Astrocyte (in vitro differentiated cells and primary cell): ENCODE data around the gene FBN1. TPM values are rescaled to one million over a fixed set of nuclear protein-coding genes. Genes with fewer than 3 reads are reported as not detected.

Source experiments
- DNase-seq: peaks from one replicate; pipeline ENCODE4 v3.0.0-alpha.2; 2010; ENCODE audit warnings: low read depth
- FAIRE-seq: peaks from 2 replicates; lab custom pipeline; 2011; peaks lifted over from hg19 to GRCh38; lab: Jason Lieb, UNC
- H2AFZ ChIP-seq: 2 replicates; pipeline ENCODE4 v1.6.0; 2012; ENCODE audit warnings: low read depth, low read length, inconsistent platforms
- H3K27ac ChIP-seq: 2 replicates; pipeline ENCODE4 v1.5.1; 2011; ENCODE audit warnings: low read depth, low read length, inconsistent platforms
- H3K27me3 ChIP-seq: 2 replicates; pipeline ENCODE4 v1.6.0; 2011; ENCODE audit warnings: low read length, inconsistent platforms; ENCODE audit not compliant: insufficient read depth
- H3K36me3 ChIP-seq: 2 replicates; pipeline ENCODE4 v1.5.1; 2011; ENCODE audit warnings: low read length, inconsistent platforms; ENCODE audit not compliant: insufficient read depth
- H3K4me1 ChIP-seq: 2 replicates; pipeline ENCODE4 v1.5.1; 2011; ENCODE audit warnings: low read length, inconsistent platforms; ENCODE audit not compliant: insufficient read depth
- H3K4me2 ChIP-seq: 2 replicates; pipeline ENCODE4 v1.6.0; 2012; ENCODE audit warnings: low read length, inconsistent platforms
- H3K4me3 ChIP-seq: 2 replicates; pipeline ENCODE4 v1.5.1; 2011; ENCODE audit warnings: low read depth, mild to moderate bottlenecking, low read length, inconsistent platforms; ENCODE audit not compliant: insufficient read depth
- H3K79me2 ChIP-seq: 2 replicates; pipeline ENCODE4 v1.6.0; 2012; ENCODE audit warnings: mild to moderate bottlenecking, low read length, inconsistent platforms; ENCODE audit not compliant: insufficient read depth
- H3K9ac ChIP-seq: 2 replicates; pipeline ENCODE4 v1.6.0; 2012; ENCODE audit warnings: mild to moderate bottlenecking, low read length, inconsistent platforms
- H3K9me3 ChIP-seq: 2 replicates; pipeline ENCODE4 v1.5.1; 2012; ENCODE audit warnings: low read depth, mild to moderate bottlenecking, low read length, inconsistent platforms; ENCODE audit not compliant: insufficient read depth
- H4K20me1 ChIP-seq: 2 replicates; pipeline ENCODE4 v1.6.0; 2012; ENCODE audit warnings: low read length, inconsistent platforms; ENCODE audit not compliant: insufficient read depth
- H3K27ac Mint-ChIP-seq: one replicate; pipeline ENCODE4 v1.8.0; 2021; ENCODE audit warnings: mild to moderate bottlenecking, mixed read lengths; ENCODE audit not compliant: unreplicated experiment
- H3K27me3 Mint-ChIP-seq: one replicate; pipeline ENCODE4 v1.8.0; 2021; ENCODE audit warnings: low read depth, mixed read lengths; ENCODE audit not compliant: unreplicated experiment
- H3K36me3 Mint-ChIP-seq: one replicate; pipeline ENCODE4 v1.8.0; 2021; ENCODE audit warnings: low read depth, mixed read lengths; ENCODE audit not compliant: unreplicated experiment
- H3K4me1 Mint-ChIP-seq: one replicate; pipeline ENCODE4 v1.8.0; 2021; ENCODE audit warnings: low read depth, mixed read lengths; ENCODE audit not compliant: unreplicated experiment
- H3K4me3 Mint-ChIP-seq: one replicate; pipeline ENCODE4 v1.8.0; 2021; ENCODE audit warnings: mild to moderate bottlenecking, moderate library complexity, mixed read lengths; ENCODE audit not compliant: unreplicated experiment
- H3K9me3 Mint-ChIP-seq: one replicate; pipeline ENCODE4 v1.8.0; 2021; ENCODE audit warnings: mild to moderate bottlenecking, mixed read lengths; ENCODE audit not compliant: unreplicated experiment
- CTCF ChIP-seq: IDR thresholded peaks from 2 replicates; pipeline ENCODE4 v1.5.1; 2011; ENCODE audit warnings: low read depth, mild to moderate bottlenecking, inconsistent platforms, low read length, moderate library complexity; ENCODE audit not compliant: insufficient read depth
- EZH2 ChIP-seq: IDR thresholded peaks from 2 replicates; pipeline ENCODE4 v1.6.1; 2012; ENCODE audit warnings: mild to moderate bottlenecking, low read length, inconsistent platforms; ENCODE audit not compliant: insufficient read depth
- total RNA-seq: library from RNA; stranded (reverse); gene quantifications from 2 replicates; pipeline ENCODE4 v1.2.1, GENCODE V29; 2021

FBN1 gene
- total RNA-seq, 1 donor from 2014 or later, result 210 TPM

- H3K4me1 ChIP-seq, result peaks cover 21% of the 10 kb centered on the region
- no peak overlapping the region for H3K9ac ChIP-seq
- no peak overlapping the region for H3K27ac ChIP-seq
- Mint-ChIP-seq H3K9me3 (no peaks in the 10 kb centered on the region), H3K4me1 (peaks cover 23% of the 10 kb centered on the region), H3K27ac (no peak overlapping the region), H3K36me3 (peaks cover 37% of the 10 kb centered on the region), H3K27me3 (no peaks in the 10 kb centered on the region), H3K4me3 (no peak overlapping the region)
- peaks cover 62% of the 10 kb centered on the region for H3K36me3 ChIP-seq
- FAIRE-seq (no peak), DNase-seq (no peak)
- H3K27me3 ChIP-seq, result no peaks in the 10 kb centered on the region
- H3K79me2 ChIP-seq, result no peaks in the 10 kb centered on the region
- no peak overlapping the region for H3K4me3 ChIP-seq
- peaks cover 6% of the 10 kb centered on the region for H4K20me1 ChIP-seq
- H2AFZ ChIP-seq, result no peak overlapping the region
- no peak for TF ChIP-seq EZH2
- TF ChIP-seq CTCF, result no peak
- no peak overlapping the region for H3K4me2 ChIP-seq
- no peaks in the 10 kb centered on the region for H3K9me3 ChIP-seq
Measured at GRCh38 chr15:48409623-48410022, 235.9 kb downstream of the FBN1 start.

- peaks cover 16% of the 10 kb centered on the region for H3K4me1 ChIP-seq
- no peak overlapping the region for H2AFZ ChIP-seq
- no peak overlapping the region for H3K27ac ChIP-seq
- no peaks in the 10 kb centered on the region for H3K79me2 ChIP-seq
- no peak overlapping the region for H3K9ac ChIP-seq
- peaks cover 33% of the 10 kb centered on the region for H3K36me3 Mint-ChIP-seq
- H4K20me1 ChIP-seq, result peaks cover 6% of the 10 kb centered on the region
- TF ChIP-seq CTCF (no peak), EZH2 (no peak)
- no peaks in the 10 kb centered on the region for H3K9me3 ChIP-seq
- FAIRE-seq (no peak), DNase-seq (no peak)
- no peaks in the 10 kb centered on the region for H3K9me3 Mint-ChIP-seq
- H3K4me3 Mint-ChIP-seq, result no peak overlapping the region
- H3K4me2 ChIP-seq, result no peak overlapping the region
- no peak overlapping the region for H3K4me3 ChIP-seq
- no peaks in the 10 kb centered on the region for H3K27me3 ChIP-seq
- no peak overlapping the region for H3K27ac Mint-ChIP-seq
- peaks cover 15% of the 10 kb centered on the region for H3K4me1 Mint-ChIP-seq
- H3K36me3 ChIP-seq, result peaks cover 53% of the 10 kb centered on the region
- no peaks in the 10 kb centered on the region for H3K27me3 Mint-ChIP-seq
Measured at GRCh38 chr15:48408327-48408726, 237.2 kb downstream of the FBN1 start.

GRCh38 chr15:48407646-48408045 is 237.9 kb downstream of the FBN1 start:
- H3K4me3 Mint-ChIP-seq, result no peak overlapping the region
- H3K27ac Mint-ChIP-seq, result no peak overlapping the region

More at GRCh38 chr15:48407646-48408045, 237.9 kb downstream of the FBN1 start:
- Mint-ChIP-seq H3K27me3 (no peaks in the 10 kb centered on the region), H3K9me3 (no peaks in the 10 kb centered on the region), H3K4me1 (peaks cover 13% of the 10 kb centered on the region), H3K36me3 (peaks cover 29% of the 10 kb centered on the region)
- H3K27ac ChIP-seq, result no peak overlapping the region
- H3K4me2 ChIP-seq, result no peak overlapping the region
- no peaks in the 10 kb centered on the region for H3K9me3 ChIP-seq
- DNase-seq, result no peak
- H3K36me3 ChIP-seq, result peaks cover 47% of the 10 kb centered on the region
- TF ChIP-seq EZH2 (no peak), CTCF (no peak)
- H4K20me1 ChIP-seq, result peaks cover 6% of the 10 kb centered on the region
- H3K27me3 ChIP-seq, result no peaks in the 10 kb centered on the region
- peaks cover 10% of the 10 kb centered on the region for H3K4me1 ChIP-seq
- no peak overlapping the region for H2AFZ ChIP-seq
- no peaks in the 10 kb centered on the region for H3K79me2 ChIP-seq
- no peak overlapping the region for H3K4me3 ChIP-seq
- FAIRE-seq, result no peak
- no peak overlapping the region for H3K9ac ChIP-seq
